UCSD-AML1 (cell line): ENCODE results near the gene RAPGEF6.

Experiments used
- DNase-seq: peaks from one replicate; lab custom pipeline; 2025; ENCODE audit not compliant: unreplicated experiment; lab: John Stamatoyannopoulos, UW

RAPGEF6 gene

DNA sequence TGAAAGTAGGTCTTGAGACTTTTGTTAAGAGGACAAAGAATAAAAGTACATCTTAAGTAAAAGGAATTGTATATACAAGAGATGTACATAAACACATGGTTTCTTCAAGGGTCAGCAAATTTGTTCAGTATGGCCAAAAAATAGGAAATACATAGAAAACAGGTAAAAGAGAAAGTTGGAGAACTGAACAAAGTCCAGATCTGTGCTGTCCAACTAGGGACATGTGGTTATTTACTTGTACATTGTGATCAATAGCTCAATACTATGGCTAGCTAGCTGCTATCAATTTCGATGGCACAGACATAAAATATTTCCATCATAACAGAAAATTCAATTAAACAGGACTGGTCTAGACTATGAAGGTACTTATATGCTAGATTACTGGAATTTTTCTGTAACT, 92.3 kb downstream of the RAPGEF6 start:
- DNase-seq: no peak

DNA sequence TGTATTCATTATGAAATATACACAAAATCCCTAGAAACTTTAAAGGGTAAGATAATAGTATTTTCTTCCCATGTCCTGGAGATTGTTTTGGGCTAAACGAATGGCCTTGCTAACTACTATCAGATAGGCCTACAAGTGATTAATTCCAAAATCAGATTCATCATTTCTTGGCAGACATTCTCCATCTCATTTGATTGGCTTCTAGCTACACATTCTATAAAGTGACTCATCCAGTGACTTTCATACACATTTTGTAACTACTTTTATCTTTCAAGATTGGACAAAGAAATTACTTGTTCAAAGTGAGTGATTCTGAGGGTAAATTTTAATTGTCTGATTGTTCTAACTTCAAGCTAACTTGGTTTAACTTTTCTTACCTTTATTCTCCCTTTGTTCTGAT, 93.3 kb downstream of the RAPGEF6 start:
- no peak for DNase-seq

DNA sequence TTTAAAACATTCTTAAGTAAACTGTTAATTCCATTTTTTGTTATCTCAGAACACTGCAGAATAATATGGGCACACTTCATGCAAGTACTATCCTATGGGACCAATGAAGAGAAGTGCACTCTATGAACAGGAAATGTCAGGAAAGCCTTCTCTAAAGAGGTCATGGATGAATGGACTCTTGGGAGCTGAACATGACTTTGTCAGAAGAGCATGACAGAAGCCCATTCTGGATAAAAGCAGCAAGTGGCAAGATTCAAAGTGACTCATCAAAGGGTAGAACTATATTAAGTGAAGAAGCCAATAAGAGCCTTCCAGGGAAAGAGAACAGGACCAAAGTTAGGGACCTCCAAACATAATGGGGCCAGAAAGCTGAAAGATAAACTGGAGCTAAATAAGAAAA, 94.0 kb downstream of the RAPGEF6 start:
- no peak for DNase-seq

DNA sequence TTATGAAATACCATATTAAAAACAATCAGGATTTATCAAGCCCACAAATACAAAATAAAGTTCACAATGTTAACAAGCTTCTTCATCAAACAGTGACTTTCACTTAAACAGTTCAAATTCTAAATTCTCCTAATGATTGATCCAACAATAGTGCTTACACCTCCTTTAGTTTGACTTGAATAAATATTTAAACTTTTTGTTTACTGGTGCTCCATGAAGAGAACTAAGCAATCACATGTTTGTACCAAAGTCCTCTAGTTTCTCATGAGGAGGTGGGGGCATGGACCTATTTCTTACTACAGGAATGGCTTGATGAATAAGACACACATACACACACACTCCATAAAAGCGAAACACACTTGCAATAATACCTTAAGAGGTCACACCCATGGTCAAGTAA, 95.8 kb downstream of the RAPGEF6 start:
- DNase-seq: no peak

DNA sequence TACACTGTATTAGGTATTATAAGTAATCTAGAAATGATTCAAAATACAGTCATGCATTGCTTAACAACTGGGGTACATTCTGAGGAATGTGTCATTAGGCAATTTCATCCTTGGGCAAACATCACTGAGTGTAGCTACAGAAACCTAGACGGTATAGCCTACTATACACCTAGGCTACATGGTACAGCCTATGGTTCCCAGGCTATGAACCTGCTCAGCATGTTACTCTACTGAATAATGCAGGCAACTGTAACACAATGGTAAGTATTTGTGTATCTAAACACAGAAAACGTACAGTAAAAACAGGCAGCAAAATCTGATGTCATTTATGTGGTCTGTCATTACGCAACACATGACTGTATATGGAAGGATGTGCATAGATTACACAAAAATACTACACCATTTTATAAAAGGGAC, 96.8 kb downstream of the RAPGEF6 start:
- DNase-seq: no peak

DNA sequence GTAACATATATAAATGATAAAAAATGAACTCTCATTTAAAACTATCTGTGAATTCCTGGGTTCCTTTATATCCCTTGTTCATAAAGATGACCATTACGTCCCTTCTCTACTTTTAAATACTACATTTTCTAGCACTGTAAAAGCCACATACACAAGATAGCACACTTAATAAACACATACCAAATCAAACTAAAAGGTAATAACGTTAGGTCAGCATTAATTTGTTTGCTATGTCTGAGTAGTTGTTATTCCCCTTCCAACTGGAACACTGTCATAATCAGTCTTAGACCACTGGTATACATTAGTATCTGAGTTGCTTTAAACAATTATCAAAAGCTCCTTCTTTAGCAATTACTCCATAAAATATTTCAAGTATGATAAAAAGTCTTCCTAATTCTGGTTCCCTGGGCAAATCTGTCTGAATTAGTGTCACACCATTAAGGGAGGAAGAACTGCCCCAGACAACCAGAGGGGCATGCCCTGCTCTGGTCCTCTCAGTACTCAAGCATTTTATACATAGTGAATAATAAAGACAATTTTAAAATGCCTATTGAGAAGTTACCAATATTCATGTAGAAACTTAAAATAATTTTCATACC, 98.1 kb downstream of the RAPGEF6 start:
- no peak for DNase-seq

DNA sequence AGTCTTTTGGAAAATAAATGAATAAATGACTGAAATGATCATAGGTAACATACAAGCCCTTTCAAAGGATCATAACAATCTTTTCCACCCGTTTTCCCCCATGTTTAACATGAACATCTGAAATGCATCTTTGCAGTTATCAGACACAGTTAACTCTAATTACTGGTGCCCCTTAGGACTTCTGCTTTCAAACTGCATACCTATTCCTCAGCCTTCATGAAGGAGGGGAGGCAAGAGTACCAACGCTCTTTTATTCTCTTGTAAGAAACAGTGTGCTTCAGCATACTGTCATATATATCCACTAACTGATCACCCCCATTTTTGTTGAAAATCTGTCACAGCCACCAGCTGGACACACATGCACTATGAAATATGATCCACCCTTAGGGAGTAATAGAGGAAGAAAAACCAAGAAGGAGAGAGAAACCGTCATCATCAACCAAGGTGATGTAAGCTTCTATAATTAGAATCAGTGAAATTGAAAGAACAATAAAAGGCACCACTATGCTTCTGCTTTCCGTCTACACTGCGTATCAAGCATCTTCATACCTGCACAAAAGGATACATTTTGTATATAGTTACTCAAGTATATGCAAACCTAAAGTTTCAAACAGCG, 98.7 kb downstream of the RAPGEF6 start:
- DNase-seq: no peak

DNA sequence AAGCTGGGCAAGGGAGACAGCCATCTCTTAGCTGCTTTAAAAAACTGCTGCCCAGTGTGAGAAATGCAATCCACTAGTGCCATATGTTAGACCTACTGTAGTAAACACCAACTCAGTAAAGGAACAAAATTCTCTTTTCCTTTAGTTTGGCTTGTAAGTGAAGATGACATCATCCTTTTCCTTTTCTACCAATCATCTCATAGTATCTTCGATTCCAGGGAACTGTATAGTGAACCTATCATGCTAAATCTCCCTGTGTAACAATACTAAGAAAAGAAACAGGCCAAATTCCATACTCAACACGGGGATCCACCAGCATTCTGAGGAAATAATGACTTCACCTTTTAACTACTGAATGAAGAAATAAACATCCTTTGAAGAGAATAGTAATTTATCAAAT, 100.1 kb downstream of the RAPGEF6 start:
- no peak for DNase-seq

DNA sequence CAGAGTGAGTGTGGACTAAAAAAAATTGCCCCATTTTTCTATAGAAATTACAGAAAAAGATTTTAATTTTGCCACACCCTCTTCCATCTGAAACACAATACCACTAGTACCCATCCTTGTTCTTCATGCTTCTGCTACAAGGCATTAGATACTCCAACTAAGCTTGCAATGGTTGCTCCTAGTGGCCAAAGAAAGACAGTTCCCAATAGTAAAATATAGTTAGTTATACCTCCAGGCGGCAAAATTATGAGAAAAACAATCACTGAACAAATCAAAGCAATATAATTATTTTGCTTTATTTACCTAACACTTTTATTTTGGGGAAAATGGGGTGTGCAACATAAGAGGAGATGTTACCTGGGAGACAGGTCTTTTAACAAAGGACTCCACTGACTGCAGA, 101.2 kb downstream of the RAPGEF6 start:
- no peak for DNase-seq

DNA sequence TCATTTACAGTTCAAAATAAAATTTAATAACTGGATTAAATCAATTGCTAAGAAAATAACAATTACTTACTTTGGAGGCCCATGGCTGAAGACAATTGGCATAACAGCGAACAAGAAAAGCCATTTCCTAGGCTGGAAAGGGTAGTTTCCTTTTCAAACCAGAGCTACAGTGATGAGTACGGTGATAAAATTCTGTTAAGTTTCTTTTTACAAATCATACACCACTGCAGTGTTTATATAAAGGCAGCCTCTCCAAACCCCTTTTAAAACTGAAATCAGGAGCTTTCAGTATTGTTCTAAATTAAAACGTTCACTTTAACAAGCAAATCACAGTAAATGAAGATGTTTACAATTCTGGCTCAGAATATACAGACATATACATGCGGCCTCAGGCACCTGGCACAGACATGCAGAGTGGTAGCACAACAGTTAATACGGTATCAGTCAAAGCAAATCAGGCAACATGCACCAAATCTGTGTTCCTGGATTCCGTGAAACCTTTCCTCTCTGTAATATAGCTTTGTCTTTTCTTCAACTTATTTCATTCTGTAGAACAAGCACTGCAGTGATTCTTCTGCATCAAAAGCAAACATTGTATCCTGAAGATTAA, 102.9 kb downstream of the RAPGEF6 start:
- no peak for DNase-seq

DNA sequence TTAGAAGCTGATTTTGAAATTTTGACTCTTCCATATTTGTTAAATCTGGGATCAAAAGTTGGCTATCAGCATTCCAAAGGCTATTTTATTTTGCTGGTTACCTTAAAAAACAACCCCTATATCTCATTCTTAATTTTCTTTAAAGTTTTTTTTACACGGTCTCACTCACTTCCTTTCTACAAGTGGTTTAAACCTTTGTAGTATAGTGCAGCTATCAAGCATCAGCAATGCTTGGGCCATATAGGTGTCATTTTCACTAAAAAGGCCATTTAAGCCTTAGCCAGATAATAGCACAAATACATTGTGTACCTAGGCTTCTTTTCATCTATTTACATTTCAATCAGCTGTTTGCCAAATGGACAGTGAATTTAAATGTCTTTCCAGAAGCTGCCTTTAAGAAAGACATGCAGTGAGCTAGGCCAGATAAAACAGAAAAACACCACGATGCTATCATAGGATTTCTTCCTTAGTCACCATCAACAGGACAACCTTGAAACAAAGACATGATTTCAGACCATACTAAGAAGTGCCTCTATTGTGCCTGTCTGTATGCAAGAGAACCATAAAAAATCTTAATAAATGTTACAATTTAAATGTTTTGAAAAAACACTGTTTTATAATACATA, 104.2 kb downstream of the RAPGEF6 start:
- no peak for DNase-seq

DNA sequence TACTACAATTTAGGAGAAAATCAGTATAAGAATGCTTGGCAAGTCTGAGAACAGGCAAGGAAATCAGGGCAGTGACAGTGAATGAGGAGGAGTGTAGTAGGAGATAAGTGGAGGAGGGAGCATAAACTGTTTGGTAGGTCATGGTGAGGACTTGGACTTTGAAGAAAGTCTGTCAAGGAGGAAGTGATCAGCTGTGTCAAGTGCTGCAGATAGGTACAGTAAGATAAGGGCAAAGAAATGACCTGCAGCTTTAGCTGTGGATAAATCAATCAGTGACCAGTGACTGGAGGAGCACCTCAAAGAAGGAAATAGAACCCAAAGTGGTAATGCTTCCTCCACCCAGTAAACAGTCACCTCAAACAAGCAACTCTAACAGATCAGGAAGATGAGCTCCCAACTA, 106.3 kb downstream of the RAPGEF6 start:
- no peak for DNase-seq

DNA sequence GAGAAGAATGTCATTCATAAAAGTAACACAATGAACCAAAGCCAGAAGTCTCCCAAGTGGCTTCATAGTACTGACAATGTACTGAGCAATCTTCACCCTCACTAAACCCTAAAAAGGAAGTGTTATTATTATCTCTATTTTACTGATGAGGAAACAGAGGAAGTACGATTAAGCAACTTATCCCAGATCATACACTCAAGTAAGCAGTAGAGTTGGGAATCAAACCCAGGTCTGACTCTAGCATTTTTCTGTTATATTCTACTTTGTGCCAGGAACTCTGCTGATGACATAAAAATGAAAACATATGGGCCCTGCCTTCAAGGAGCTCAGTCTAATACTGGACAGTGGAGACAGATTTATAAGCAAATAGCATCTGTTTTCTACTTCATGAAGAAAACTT, 109.2 kb downstream of the RAPGEF6 start:
- no peak for DNase-seq

DNA sequence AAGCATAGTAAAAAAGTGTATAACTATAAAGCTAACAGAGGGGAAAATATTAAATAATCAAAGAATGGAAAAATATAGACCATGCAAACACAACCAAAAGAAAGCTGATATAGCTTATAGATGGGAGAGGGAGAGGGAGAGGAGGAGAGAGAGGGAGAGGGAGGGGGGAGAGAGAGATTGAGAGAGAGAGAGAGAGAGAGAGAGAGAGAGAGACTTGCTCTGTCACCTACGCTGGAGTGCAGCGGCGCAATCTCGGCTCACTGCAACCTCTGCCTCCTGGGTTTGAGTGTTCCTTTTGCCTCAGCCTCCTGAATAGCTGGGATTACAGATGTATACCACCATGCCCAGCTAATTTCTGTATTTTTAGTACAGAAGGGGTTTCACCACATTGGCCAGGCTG, 110.6 kb downstream of the RAPGEF6 start:
- no peak for DNase-seq

DNA sequence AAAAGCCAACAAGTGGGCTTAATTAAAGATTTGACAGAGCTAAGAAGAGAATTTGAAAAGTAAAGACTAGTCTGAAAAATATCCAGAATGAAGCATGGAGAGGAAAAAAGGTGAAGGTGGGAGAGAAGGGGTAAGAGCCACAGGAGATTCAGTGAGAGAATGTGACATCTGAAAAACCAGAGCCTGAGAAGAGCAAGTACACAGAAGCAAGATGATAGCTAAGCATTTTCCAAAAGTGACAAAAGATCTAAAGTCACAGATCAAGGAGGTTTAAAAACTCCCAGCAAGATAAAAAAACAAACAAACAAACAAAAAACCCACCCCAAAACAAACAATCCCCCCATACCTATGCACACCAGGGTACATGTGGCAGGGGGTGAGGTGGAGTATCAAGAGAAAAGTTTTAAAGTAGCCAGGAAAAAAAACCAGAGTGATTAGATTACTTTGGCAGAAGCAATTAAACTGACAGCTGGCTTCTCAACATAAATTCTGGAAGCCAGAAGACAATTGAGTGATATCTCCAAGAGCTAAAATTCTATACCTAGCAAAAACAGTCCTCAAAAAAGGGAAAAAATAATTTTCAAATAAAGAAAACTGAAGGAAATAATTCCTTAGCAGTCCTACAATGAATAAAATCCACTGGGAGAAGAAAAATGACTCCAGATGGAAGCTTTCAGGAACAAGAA, 111.4 kb downstream of the RAPGEF6 start:
- no peak for DNase-seq

DNA sequence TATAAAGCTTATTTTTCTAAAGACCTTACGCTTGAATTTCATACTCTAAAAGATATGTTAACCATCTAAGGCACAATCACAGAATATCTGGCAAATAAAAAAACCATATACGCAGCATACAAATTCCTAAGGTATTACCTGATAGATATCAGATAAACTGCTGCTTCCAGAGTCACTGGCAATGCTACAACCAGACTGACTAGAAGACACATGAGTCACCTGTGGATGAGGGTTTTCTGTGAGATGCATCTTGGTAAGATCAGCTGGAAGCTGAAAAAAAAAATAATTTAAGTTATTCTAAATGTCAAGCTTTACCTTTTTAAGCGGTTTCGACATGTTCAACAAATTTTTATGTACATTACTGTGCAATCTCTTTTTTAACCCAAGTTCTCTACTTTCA, 113.8 kb downstream of the RAPGEF6 start:
- no peak for DNase-seq

DNA sequence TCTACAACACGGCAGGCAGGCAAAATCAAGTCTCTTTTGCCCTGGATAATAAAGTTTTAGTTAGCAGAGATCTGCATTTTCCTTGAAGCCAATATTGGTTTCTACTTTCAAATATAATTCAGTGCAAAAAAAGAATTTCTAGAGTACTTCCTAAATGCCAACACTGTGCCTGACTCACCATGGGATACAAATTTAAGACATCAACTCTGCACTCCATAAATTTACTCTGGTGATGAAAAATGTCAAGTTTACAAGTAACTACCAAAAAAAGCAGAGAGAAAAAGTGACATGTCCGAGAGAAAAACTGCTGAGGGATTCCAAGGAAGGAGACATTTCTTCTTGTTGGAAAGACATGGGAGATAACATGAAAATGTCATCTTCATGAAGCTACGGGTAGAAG, 119.7 kb downstream of the RAPGEF6 start:
- DNase-seq: no peak

DNA sequence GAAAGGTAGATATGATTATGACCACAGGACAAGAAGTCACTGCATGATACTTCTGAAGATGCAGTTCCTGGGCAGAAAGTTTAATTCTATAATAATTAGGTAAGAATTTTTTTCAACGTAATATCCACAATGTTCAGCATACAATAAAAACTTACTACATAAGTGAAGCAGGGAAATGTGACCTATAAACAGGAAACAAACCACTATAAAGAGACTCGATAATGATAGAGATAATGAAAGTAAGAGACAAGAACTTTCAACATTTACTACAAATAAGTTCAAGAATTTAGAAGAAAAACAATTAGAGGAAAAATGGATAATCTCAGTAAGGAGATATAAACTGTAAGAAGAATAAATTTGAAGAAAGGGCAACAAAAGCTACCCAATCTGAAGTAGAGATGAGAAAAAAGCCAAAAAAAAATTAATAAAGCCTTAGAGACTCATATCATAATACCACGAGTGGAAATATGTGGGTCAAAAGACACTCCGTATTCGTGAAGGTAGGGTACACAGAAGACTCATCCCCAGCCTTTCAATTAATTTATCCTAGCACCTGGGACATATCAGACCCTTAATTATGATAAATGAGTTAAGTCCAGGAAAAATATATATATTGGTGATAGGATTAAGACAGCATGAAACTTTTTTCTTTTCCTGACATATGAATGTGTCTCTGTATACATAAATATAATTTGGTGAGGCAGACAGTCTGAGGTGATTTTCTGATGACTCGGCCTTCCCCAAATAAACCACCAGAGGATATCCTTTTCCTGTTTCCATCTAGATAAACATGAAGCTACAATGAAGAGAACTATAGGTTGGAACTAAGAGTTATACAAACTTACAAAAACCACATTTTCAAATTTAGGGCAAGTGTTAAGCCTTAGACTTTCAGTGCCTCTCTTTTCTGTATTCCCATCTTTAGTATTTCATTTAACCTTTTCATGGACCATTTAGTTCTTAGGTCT, 120.4 kb downstream of the RAPGEF6 start:
- no peak for DNase-seq

DNA sequence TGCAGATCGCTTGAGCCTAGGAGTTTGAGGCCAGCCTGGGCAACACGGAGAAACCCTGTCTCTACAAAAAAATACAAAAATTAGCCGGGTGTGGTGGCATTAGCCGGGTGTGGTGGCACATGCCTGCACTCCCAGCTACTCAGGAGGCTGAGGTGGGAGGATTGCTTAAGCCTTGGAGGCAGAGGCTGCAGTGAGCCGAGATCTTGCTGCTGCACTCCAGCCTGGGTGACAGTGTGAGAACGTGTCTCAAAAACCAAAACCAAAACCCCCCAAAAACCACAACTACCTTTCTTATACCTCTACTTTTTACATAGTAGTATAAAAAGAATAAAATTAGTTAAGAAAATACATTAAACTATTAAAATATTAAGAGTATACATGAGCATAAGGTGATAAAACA, 121.2 kb downstream of the RAPGEF6 start:
- DNase-seq: no peak

DNA sequence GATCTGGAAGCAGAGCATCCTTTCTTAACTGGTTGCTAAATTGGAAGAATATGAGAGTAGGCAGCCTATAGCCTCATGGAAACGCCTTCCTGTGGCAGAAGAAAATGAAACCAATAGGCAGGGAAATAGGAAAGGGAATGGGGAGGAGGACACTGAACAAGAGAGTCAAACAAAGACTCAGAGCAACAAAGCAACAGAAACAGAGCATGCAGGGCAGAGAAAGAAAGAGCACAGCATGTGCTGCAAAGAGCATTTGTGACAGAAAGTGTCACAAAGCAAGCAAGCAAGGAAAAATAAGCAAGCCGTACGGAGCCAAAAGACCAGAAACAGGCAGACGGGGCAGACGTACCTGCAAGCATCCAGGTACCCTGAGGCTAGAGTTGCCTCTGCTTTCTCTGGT, 123.1 kb downstream of the RAPGEF6 start:
- DNase-seq: no peak

DNA sequence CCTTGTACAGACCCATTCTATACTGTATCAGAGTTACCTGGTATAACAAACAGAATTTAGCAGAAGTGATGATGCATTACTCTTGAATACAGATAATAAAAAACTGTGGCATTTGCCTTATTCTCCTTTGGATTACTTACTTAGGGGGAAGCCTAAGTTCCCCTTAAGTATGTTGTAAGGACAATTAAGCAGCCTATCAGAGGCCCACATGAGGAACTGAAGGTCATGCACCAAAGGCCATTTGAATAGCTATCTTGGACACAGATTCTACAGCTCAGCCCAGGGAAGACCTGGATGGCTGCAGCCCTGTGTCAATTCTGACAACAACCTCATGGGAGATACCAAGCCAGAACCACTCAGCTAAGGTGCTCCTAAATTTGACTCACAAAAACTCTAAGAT, 125.2 kb downstream of the RAPGEF6 start:
- no peak for DNase-seq
